ENCODE data around the gene TSEN54.

DNA sequence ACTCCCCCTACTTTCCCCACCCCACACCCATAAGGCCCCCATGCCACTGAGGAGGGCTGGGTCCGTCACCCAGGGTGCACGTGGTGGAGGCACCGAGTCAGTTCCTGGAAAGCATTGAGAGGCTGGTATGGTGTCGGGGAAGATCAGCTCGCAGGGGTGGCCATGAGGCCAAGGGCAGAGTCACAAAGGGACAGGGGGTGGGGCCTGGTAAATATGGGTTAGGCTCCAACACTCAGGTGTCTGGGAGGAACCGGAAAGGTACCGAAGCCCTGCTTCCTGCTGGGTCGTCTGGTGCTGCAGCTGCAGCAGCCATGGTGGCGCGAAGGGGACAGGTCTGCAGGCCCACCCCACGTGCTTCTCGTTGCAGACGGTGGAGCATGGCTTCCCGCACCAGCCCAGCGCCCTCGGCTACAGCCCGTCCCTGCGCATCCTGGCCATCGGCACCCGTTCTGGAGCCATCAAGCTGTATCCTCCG, 39.4 kb downstream of the TSEN54 start:
- TF ChIP-seq CTCF (optimal IDR thresholded peaks at IDR 0.05 in 1 of 3, IDR thresholded peaks at IDR 0.05 in 1 of 3, conservative IDR thresholded peaks at IDR 0.05 in 1 of 3; ENCODE audit: extremely low read depth in 1 of 3, insufficient read depth in 2 of 3, low read length in 3 of 3) (no peak), EZH2 (IDR thresholded peaks at IDR 0.05; ENCODE audit: low read length) (no peak)

All from keratinocyte (primary cell).